NOMO-1 treated with dmso at 0.1 percent for 144 hours (cell line): Measurements from ENCODE around the gene CADM2.
"Not testable (repeated sequence)": the region's sequence is repeated elsewhere in the genome, so short reads cannot be mapped to it uniquely, and the experiment has no call there.

ENCODE experiments used
- DNase-seq: peaks from one replicate; lab custom pipeline; 2025; ENCODE audit not compliant: unreplicated experiment; lab: John Stamatoyannopoulos, UW

CADM2 gene

DNA sequence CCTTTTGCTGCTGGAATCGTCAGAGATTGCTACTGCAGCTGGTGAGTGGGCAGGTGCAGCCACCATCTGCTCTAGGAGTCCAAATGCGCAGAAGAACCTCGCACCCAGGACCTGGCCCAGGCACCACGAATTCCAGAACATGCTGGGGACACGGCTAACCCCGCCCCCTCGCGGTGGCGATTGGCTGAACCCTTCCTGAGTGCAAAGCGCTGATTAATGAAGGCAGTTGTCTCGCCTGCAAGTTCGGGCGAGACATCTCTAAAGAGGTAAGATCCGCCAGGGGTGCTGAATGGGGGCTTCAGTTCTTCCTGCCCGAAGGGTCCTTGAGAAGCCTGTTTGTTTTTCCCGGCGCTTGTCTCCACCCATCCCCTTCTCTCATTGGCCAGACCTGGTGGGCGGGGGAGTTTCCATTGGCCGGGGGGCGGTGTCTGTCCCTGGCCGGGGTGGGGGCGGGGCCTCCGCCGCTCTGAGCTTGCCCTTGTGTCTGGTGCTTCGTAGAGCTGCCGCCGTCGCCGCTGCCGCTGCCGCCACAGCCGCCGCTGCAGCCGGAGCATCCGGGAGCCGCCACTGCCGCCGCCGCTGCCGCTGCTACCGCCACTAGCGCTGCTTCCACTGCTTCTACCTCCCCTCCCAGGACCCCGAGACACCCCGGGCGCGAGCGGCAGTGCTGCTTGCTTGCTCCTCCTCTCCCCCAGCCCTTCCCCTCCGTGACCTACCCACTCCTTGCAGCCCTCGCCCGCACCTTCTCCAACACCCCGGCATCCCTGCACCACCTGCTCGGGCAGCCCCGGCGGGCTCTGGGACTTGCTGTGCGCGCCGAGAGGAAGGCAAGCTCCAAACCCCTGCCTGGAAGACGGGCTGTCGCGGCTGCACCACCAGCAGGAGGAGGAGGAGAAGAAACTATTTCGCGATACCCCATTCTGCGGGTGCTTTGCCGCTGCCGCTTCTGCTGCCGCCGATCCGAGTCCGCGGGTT lies at the start of gene CADM2:
CADM2 (plus strand) TSS at position 495 of the 975 bp plus-strand sequence.
- no peak for DNase-seq

DNA sequence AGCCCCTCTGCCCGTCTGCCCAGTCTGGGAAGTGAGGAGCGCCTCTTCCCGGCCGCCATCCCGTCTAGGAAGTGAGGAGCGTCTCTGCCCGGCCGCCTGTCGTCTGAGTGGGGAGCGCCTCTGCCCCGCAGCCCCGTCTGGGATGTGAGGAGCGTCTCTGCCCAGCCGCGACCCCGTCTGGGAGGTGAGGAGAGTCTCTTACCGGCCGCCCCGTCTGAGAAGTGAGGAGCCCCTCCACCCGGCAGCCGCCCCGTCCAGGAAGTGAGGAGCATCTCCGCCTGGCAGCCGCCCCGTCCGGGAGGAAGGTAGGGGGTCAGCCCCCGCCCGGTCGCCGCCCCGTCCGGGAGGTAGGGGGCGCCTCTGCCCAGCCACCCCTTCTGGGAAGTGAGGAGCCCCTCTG lies 40.2 kb upstream of the CADM2 start:
- DNase-seq, result not testable (repeated sequence)

- DNase-seq, result no peak
Measured at GRCh38 chr3:84922682-84923081, 36.1 kb upstream of the CADM2 start.

- DNase-seq, result no peak
Measured at GRCh38 chr3:84925571-84925970, 33.2 kb upstream of the CADM2 start.

- DNase-seq, result no peak
Measured at GRCh38 chr3:84943379-84943778, 15.4 kb upstream of the CADM2 start.

DNA sequence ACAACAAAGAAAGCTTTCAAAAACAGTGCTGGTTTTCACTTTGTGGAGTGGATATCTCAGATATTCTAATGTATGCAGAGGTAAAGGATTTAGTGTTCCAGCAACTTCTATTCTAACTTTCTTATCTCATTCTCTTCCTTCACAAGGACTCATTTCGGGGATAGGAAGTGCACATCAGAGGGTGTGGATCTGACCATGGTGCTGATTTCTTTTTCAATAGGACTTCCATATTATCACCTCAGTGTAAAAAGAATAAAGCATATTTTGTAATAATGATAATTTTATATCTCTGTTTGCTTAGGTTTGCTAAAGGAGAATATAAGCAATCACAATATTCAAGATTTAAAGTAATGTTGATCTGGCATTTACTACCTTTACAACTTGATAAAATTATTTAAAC lies 12.5 kb upstream of the CADM2 start:
- DNase-seq, result no peak

- DNase-seq, result no peak
Measured at GRCh38 chr3:84959470-84960271, 882 bp downstream of the CADM2 start.

- DNase-seq, result no peak
Measured at GRCh38 chr3:84960581-84960980, 1.8 kb downstream of the CADM2 start.

DNA sequence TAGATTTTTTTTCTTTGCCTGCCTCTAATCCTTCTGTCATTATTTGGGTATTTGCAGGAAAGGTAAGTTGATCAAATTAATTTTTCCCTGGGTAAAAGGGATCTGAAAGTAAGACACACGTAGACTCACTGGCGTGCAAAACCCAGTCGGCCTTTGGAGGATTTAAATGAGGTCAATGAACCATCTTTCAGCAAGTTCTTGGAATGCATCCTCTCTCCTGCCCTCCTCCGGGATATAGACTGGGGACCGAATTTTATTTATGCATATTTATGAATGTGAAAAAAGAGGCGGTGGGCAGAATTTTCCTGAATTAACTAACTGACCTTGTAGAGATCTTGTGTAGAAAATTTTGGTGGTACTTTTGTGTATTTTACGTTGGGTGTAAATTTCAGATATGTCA lies 2.2 kb downstream of the CADM2 start:
- no peak for DNase-seq

- DNase-seq, result no peak
Measured at GRCh38 chr3:84961521-84962255, 2.9 kb downstream of the CADM2 start.

- DNase-seq, result no peak
Measured at GRCh38 chr3:84962415-84962814, 3.6 kb downstream of the CADM2 start.

GRCh38 chr3:84963137-84963536 lies 4.3 kb downstream of the CADM2 start:
- DNase-seq, result no peak

DNA sequence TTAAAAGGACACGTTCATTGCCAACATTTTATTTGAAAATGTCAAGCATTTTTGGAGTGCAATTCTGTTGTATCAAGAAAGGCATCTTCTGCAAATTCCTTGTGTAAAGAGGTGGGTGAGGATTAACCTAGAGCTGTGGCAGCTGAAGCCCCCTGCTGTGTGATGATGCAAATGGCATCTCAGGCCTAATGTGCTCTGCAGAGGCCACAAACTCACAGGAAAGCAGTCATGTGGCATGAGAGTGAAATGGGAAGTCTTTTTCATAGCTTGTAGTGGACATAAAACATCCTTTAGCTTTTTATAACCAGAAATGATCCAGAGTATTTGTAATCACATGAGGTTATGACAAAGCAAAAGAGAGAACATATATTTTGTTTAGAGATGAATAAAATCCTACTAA lies 6.4 kb downstream of the CADM2 start:
- no peak for DNase-seq

DNA sequence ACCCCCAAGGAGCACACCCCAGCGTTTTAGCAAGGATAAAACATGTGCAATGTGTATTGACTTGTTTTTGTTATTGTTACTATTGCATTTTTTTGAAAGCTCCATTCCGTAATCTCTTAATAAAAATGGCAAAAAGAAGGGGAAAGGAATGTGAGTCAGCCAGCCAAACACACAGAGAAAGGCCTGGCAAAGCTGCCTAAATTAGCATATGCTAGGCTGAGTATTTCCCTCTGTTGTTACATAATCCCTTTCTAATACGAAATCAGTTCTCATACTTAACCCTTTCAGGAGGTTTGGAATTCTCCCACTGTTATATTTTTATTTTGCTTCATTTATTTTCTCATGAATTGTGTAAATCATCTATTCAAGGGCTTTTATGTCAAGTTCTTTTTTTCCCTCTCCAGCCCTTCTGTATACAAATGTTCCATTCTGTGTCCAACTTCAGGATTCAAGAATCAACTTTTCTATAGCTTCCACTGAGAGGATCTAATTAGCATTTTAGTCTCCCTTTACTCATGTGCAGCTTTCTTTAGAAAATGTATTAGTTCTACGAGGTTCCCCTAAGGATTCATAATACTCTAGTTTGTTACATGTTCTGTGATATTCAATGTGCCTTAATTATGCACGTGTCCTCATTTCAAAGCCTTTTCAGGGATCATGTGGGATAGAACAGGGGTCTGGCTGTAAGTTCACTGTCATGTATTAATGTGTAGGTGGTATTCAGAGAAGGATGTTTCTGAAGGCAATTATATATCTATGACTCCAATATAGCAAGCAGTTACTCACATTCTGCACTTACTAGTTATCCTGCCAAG lies 9.2 kb downstream of the CADM2 start:
- no peak for DNase-seq

- no peak for DNase-seq
Measured at GRCh38 chr3:84968701-84969235, 10.0 kb downstream of the CADM2 start.

- no peak for DNase-seq
Measured at GRCh38 chr3:84974347-84974746, 15.6 kb downstream of the CADM2 start.

- no peak for DNase-seq
Measured at GRCh38 chr3:84977021-84977420, 18.2 kb downstream of the CADM2 start.

GRCh38 chr3:84978843-84979242 lies 20.1 kb downstream of the CADM2 start:
- DNase-seq, result no peak

DNA sequence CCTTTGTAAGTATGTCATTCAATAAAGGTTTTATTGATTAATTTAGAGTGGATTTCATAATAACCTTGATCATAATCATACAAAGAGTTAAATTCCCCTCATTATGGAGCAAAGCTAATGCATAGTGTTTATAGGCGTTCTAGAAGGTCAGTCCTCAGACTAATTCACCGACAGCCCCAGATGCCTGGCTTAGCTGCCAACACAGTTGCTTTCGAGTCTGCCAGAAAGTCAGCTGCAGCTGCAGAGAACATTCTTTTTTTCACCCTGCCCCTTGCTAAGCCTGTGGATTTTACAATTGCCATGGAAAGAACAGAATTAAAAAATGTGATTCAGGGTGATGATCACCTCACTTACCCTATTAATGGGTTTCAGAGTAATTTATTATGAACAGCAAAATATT lies 21.2 kb downstream of the CADM2 start:
- no peak for DNase-seq

- DNase-seq, result no peak
Measured at GRCh38 chr3:84980456-84980855, 21.7 kb downstream of the CADM2 start.
